ENCODE measurements around the gene EXOC3.

The EXOC3 gene

GRCh38 chr5:419970-420369 is 23.0 kb upstream of the EXOC3 start:
- no peak overlapping the region for H3K4me3 ChIP-seq (replicated peaks; ENCODE audit: low read depth, low read length)
- no peak for DNase-seq (ENCODE audit: low read depth)
- TF ChIP-seq, protein P1, sequence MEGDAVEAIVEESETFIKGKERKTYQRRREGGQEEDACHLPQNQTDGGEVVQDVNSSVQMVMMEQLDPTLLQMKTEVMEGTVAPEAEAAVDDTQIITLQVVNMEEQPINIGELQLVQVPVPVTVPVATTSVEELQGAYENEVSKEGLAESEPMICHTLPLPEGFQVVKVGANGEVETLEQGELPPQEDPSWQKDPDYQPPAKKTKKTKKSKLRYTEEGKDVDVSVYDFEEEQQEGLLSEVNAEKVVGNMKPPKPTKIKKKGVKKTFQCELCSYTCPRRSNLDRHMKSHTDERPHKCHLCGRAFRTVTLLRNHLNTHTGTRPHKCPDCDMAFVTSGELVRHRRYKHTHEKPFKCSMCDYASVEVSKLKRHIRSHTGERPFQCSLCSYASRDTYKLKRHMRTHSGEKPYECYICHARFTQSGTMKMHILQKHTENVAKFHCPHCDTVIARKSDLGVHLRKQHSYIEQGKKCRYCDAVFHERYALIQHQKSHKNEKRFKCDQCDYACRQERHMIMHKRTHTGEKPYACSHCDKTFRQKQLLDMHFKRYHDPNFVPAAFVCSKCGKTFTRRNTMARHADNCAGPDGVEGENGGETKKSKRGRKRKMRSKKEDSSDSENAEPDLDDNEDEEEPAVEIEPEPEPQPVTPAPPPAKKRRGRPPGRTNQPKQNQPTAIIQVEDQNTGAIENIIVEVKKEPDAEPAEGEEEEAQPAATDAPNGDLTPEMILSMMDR (IDR thresholded peaks at IDR 0.05; ENCODE audit: low read length, missing control alignments), result no peak

DNA sequence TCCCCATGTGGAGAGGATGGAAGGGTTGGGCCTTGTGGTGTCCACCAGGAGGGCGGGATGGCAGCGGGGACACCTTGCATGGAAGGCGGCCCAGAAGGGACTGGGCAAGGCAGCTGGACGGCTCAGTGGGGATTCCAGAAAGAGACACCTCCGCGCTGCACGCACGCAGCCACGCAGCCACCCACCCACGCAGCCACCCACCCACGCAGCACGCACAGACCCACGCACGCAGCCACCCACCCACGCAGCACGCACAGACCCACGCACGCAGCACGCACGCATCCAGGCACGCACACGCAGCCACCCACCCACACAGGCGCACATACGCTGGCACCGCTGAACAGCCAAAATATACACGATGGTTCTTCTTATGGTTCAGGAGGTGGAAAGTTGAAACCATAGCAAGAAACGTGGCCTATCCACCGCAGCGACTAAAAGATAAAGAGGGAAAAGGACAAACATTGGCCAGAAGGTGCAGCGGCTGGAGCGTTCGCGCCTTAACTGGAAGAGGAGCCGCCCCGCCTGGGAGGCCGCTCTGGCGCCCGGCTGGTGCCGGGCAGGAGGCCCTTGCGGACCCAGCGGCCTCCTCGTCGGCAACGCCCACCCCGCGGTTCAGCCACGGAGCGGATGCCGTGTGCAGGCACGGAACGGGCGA is 22.2 kb upstream of the EXOC3 start:
- TF ChIP-seq, protein P1 (IDR thresholded peaks at IDR 0.05; ENCODE audit: low read length, missing control alignments), result no peak
- H3K4me3 ChIP-seq (replicated peaks; ENCODE audit: low read depth, low read length), result no peak overlapping the region
- DNase-seq (ENCODE audit: low read depth), result no peak

DNA sequence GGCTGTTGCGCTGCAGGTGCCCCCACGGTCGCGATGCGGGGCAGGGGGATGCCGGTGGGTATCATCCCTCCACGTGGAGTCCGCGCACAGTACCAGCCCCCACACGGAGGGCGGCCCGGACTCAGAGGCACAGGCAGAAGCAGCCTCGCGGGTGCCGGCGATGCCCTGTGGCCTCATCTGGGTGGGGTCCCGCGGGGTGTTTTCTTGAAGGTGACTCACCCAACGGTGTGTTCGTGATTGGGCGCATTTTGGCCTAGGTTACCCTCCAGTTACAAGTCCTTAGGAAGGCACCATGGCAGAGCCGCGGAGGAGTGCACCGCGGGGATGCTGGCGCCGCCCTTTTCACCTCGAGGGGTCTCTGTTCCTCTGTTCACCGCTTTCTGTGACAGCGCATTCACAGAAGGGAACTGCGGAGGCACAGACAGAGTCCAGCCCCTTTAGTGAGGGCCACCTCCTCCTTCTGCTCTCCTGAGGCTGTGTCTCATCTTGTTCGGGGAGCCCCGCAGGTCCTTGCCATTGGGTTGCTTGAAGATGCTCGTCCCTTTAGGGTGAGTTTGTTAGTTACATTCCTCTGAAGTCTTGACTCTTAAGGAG is 21.6 kb upstream of the EXOC3 start:
- TF ChIP-seq, protein P1 (IDR thresholded peaks at IDR 0.05; ENCODE audit: low read length, missing control alignments), result no peak
- no peak for DNase-seq (ENCODE audit: low read depth)
- H3K4me3 ChIP-seq (replicated peaks; ENCODE audit: low read depth, low read length), result no peak overlapping the region

DNA sequence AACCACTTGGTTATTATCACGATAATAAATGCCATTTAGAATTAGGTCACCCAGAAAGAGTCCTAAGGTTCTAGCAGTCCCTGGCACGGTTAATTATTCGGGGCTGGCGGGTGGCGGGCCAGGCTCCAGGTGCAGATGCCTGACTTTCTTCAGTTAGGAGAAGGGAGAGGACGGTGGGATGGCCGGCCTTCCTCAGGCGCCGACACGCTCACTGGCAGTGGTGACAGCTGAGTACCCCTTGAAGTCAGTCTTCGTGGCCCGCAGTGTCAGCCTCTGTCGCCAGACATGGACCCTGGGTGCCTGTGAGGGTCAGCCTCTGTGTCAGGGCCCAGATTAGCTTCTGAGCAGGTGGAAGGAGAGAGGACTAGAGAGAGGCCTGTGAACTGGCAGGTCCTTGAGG is 21.1 kb upstream of the EXOC3 start:
- TF ChIP-seq, protein P1 (IDR thresholded peaks at IDR 0.05; ENCODE audit: low read length, missing control alignments), result no peak
- no peak for DNase-seq (ENCODE audit: low read depth)
- H3K4me3 ChIP-seq (replicated peaks; ENCODE audit: low read depth, low read length), result no peak overlapping the region

GRCh38 chr5:422323-423232 is 20.4 kb upstream of the EXOC3 start:
- TF ChIP-seq, protein P1 (IDR thresholded peaks at IDR 0.05; ENCODE audit: low read length, missing control alignments), result no peak
- no peak for DNase-seq (ENCODE audit: low read depth)
- H3K4me3 ChIP-seq (replicated peaks; ENCODE audit: low read depth, low read length), result no peak overlapping the region

DNA sequence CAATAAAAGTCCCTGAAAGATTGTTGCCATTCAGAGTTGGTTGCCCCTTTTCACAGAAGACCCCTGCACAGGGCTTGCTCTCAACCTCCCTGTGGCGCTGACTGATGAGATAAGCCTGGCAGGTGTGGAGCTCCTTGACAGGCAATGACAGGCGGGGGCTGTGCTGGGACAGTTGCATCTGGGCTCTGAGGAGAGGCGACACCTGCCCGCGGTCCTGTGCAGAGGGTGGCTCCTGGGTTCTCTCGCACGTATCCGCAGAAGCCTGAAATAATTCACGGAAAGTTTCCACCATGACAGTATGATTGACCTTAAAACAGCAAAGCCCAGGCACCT is 19.8 kb upstream of the EXOC3 start:
- DNase-seq (ENCODE audit: low read depth), result no peak
- TF ChIP-seq, protein P1 (IDR thresholded peaks at IDR 0.05; ENCODE audit: low read length, missing control alignments), result no peak
- H3K4me3 ChIP-seq (replicated peaks; ENCODE audit: low read depth, low read length), result no peak overlapping the region
